HG03565 (cell line): ENCODE data around the gene SUMF1.

ENCODE experiments used
- ATAC-seq: cut with Tn5 transposase; IDR thresholded peaks from one replicate; pipeline ENCODE4 v1.9.1; 2021; ENCODE audit warnings: mild to moderate bottlenecking, moderate library complexity; ENCODE audit not compliant: unreplicated experiment

Gene SUMF1

DNA sequence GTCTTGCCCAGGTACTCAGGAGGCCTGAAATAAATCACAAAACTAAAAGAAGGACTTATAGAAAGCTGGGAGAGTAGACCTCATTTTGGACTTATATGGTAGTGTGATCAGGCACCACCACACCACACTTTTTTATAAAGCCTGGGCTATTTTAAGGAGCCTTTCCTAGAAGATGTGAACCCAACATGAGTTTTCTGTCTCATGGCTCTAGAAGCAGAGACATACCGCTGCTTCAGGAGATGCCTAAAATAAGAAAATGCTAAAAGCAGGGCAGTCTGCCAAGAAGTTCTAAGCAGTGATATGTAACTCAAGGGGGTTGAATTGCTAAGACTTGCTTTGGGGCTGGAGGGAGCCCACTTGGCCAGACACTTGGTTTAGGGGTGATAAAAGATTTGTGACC lies 49.6 kb downstream of the SUMF1 start:
- no peak for ATAC-seq

DNA sequence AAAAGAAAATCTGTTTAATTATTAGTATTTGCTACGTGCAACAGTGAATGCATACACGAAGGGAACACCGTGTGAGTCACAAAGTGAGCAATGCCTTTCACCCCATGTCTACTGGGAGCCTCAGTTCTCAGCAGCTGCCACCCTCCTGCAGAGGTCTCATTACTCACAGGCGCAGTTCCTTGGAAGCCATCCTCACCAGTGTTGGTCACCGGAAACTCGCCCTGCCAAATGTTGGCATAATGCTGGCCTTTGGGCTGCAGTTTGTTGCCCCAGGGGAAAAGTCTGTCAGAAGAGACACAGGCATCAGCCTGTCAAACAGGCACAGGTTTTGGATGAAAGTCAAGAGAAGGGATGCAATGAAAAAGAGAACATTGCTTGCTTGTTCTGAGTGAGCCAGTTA lies 50.1 kb downstream of the SUMF1 start:
- ATAC-seq, result no peak

DNA sequence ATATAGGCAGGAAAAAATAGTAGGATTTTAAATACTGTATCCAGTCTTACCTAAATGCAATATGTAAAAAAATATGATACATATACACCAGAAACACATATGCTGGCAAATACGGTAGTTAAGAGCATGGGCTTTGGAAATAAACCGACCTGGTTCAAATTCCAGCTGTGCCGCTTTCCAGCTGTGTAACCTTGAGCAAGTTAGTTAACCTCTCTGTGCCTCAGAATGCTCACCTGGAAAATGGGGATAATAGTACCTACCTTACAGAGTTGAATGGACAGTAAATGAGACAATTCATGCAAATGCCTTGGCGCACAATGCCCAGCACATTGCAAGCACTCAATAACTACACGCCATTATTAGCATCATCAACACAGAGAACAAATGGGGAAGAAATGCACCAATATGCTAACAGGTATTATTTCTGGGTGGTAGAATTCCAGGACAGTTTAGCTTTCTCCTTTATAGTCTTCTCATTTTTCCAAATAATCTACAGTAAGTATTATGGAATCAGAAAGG lies 50.6 kb downstream of the SUMF1 start:
- no peak for ATAC-seq

DNA sequence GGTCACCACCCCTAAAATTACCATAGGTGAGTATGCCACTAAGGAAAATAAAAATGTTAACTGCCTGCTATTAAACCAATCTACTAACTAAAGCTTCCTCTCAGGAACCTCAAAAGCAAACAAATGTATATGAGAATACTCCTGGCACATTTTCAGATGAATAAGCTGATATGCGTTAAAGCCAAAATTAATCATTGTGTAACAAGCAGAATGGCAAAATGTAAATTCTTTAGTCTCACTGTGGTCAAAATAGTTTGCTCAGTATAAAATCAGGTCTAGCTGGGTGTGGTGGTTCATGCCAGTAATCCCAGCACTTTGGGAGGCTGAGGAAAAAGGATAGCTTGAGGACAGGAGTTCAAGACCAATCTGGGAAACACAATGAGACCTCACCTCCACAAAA lies 53.6 kb downstream of the SUMF1 start:
- ATAC-seq, result no peak

GRCh38 chr3:4411833-4412232 lies 55.2 kb downstream of the SUMF1 start:
- ATAC-seq, result no peak

- no peak for ATAC-seq
Measured at GRCh38 chr3:4411236-4411635, 55.8 kb downstream of the SUMF1 start.

- ATAC-seq, result no peak
Measured at GRCh38 chr3:4410606-4411005, 56.5 kb downstream of the SUMF1 start.

DNA sequence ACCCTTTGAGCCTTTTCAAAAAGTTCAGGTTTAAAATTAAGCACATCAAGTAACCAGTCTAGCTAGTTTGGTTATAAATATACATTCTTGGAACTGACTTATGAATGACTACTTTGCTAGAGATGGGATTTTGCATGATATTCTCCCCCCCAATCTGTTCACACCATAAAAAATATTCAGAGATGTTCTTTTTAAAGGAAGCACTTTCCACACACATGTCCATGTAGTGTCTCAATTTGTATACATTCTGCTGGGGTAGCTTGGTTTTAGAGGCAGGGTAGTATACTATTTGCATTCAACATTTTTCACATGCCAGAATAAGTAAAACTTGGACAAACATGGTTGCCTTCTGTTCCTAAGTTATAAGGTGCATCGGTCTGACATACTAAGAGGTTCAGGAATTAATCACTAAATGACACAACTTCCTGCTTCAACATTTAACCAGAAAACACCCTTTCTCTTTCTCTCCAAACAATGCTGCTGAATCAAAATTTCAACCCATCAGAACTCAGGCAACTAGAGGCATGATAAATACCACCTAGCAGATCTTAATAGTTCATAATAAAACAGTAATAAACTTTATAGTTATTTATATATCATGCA lies 57.0 kb downstream of the SUMF1 start:
- ATAC-seq, result peak; percentile 29

DNA sequence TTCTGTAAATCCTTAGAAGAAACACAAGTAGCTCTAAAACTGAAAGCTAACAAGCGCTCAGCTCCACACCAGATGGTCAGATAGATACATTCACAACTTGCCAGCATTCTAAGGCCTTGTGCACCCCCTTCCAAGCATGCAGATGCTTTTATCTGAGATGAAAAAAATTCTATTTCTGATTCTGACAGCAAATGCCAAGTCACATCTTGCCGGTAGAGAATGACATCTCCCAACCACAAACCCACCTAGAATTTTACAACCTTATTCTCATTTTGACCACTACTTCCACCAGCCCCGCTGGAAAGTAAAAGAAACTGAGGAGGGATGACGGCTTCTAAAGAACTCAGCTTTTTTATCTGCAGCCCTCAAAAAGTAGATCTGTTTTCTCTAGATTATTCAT lies 57.7 kb downstream of the SUMF1 start:
- ATAC-seq, result peak; percentile 44

DNA sequence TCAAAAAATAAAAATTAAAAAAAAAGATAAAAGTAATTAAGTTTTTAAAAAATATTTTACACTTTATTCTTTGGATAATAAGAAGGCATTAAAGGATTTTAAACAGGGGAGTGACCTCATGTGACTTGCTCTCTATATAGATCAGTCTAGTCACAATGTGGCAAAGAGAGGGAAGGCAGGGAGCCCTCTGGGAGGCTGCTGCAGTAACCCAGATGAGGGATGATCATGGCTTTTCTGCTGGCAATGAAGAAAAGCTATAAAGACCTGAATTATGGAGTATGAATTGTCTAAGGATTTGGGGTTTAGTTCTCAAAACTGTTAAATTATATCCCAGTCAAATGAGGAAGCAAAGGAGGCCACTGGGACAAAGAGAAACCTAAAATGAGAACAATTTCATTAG lies 58.1 kb downstream of the SUMF1 start:
- ATAC-seq, result no peak

- ATAC-seq, result no peak
Measured at GRCh38 chr3:4407941-4408340, 59.1 kb downstream of the SUMF1 start.

DNA sequence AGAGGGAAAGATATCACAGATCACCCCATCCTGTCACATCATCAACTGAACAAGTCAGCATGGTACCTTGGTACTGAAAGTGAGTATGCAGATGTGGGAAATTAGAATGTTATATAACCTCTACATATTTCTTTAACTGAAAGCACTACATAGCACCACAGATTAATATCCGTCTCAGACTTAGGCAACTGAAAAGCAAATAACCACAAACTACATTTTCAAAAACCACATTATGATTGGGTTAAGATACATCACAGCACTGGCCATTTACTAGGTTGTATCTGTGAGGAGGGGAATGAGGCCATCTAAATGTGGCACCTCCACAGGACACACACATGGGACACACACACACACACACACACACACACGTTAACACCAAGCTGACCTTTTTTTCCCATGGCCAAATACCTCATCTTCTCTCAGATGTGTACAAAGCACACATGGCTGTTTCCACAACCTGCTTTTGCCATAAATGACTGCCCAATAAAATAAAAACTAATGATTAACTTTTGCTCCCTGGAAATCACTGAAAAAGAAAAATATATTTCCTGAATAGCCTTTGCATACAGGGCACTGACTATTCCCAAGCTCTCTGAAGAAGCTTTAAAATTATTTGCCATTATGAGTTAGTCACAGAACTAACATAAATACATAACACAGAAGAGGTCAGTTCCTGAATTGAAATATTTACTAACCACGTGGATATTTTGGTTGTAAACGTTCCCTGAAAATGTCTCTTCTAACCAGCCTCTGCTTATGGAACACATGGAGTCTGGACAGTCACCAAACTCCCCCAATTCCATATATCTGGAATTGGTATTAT lies 60.1 kb downstream of the SUMF1 start:
- peak; percentile 40 for ATAC-seq

DNA sequence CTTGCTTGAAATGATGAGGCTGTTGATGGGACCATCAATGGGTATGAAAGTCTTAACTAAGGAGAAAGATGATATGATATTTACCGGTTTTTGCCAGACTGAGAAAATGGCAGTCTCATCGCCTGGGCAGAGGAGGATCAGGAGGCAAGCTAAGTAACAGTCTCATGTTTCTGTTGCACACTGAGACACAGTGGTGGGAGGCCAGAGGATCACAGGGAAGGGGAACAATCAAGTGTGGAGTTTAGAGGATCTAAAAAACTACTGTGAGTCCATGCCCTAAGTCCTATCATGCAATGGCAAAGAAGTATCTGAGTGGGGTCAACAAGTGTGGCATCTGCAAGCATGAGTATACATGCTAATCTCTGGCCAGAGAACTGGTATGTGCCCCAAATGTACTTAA lies 62.2 kb downstream of the SUMF1 start:
- ATAC-seq, result no peak

GRCh38 chr3:4401441-4401840 lies 65.6 kb downstream of the SUMF1 start:
- no peak for ATAC-seq

DNA sequence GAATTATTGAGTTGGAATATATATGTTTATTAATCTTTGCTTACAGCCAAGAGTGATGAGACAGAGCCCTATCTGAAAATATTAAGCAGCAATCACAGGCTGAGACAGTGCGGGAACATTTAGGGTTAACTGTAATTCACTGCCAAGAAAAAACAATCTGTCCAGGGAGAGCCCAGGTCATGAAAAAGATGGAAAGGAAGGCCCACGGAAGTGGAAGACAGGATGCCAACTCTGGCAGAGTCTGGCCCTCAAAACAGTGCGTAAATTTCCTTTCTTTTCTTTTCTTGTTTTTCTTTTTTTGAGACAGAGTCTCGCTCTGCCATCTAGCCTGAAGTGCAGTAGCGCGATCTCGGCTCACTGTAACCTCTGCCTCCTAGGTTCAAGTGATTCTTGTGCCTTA lies 67.6 kb downstream of the SUMF1 start:
- no peak for ATAC-seq

DNA sequence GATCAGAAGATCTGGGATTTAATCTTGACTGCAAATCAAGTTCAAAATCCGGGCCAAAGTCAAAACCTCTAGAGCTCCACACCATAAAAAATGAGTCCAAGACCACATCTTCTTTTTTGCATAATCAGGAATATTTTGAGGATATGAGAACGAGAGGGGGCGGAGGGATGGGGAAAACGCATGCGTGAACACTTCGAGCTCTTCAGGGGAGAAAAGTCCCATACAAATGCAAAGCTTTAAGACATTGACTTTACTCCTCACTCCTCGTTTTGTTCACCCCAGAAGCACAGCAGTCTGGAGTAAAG lies 68.2 kb downstream of the SUMF1 start:
- ATAC-seq, result no peak

- no peak for ATAC-seq
Measured at GRCh38 chr3:4398120-4398940, 68.7 kb downstream of the SUMF1 start.

DNA sequence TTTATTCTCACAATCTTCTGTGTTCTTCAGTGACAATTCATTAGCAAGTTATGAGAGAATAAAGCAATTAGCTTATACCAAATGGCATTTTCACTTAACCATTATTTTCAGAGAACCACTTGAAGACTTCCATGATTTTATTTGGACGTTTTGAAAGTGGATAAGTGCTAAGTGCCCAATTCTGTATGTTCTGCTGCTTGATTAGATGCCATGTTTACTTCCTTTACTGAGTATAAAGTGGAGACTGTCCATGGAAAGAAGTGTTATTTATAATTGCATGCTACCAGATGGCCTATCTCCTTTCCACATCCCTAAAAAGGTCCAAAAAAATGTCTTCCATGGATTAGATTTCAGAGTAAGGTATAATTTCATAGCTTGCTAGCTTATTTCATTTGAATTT lies 69.6 kb downstream of the SUMF1 start:
- ATAC-seq, result no peak

- ATAC-seq, result no peak
Measured at GRCh38 chr3:4396542-4396941, 70.5 kb downstream of the SUMF1 start.

DNA sequence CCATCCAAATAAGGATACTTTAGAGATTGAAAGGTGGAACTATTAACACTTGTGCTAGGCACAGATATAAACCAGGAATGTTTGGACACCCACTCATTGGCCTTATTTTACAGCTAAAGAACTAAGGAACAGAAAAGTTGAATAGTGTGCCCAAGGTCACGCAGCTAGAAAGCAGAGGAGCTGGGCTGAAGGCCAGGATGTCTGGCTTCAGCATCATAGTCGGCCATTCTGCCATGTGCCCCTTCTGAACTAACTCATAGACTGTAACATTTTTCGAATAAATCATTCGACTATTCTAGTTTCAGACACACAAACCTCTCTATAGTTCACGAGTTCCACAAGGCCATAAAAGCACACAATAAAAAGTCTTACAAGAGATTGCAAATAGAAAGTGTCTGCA lies 71.1 kb downstream of the SUMF1 start:
- no peak for ATAC-seq

- no peak for ATAC-seq
Measured at GRCh38 chr3:4395448-4395847, 71.6 kb downstream of the SUMF1 start.

- ATAC-seq, result no peak
Measured at GRCh38 chr3:4394567-4394966, 72.5 kb downstream of the SUMF1 start.
